ENCODE measurements around the gene MTRF1.

MTRF1 gene

DNA sequence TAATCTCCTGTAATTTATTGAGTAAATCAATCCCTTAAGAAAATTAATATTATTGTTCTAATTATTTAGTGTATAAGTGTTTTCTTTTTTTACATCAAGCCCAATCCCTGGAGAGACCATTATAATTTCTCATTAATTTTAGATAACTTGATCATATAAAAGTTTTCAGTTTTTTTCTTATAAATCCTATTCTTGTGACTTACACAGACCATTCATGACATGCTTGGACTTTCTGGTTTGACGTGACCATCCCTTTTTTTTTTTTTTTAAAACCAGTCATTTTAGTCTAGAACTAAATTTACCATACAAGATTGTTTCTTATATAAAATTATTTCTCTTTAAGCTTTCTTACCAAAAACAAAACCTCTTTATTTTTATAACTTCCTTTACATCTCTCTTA, 5.4 kb upstream of the MTRF1 start (continued):
- TF ChIP-seq, protein P1, sequence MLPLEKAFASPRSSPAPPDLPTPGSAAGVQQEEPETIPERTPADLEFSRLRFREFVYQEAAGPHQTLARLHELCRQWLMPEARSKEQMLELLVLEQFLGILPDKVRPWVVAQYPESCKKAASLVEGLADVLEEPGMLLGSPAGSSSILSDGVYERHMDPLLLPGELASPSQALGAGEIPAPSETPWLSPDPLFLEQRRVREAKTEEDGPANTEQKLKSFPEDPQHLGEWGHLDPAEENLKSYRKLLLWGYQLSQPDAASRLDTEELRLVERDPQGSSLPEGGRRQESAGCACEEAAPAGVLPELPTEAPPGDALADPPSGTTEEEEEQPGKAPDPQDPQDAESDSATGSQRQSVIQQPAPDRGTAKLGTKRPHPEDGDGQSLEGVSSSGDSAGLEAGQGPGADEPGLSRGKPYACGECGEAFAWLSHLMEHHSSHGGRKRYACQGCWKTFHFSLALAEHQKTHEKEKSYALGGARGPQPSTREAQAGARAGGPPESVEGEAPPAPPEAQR (tag by site-specific recombination; IDR thresholded peaks at IDR 0.05) = no peak
- TF ChIP-seq ZNF354C (tag by site-specific recombination; IDR thresholded peaks at IDR 0.05; ENCODE audit: borderline replicate concordance, low read depth) = no peak
- TF ChIP-seq ZNF843 (tag by site-specific recombination; IDR thresholded peaks at IDR 0.05) = no peak
- no peak for TF ChIP-seq ZNF530 (tag by site-specific recombination; IDR thresholded peaks at IDR 0.05; ENCODE audit: low read depth)
- TF ChIP-seq, protein P2, sequence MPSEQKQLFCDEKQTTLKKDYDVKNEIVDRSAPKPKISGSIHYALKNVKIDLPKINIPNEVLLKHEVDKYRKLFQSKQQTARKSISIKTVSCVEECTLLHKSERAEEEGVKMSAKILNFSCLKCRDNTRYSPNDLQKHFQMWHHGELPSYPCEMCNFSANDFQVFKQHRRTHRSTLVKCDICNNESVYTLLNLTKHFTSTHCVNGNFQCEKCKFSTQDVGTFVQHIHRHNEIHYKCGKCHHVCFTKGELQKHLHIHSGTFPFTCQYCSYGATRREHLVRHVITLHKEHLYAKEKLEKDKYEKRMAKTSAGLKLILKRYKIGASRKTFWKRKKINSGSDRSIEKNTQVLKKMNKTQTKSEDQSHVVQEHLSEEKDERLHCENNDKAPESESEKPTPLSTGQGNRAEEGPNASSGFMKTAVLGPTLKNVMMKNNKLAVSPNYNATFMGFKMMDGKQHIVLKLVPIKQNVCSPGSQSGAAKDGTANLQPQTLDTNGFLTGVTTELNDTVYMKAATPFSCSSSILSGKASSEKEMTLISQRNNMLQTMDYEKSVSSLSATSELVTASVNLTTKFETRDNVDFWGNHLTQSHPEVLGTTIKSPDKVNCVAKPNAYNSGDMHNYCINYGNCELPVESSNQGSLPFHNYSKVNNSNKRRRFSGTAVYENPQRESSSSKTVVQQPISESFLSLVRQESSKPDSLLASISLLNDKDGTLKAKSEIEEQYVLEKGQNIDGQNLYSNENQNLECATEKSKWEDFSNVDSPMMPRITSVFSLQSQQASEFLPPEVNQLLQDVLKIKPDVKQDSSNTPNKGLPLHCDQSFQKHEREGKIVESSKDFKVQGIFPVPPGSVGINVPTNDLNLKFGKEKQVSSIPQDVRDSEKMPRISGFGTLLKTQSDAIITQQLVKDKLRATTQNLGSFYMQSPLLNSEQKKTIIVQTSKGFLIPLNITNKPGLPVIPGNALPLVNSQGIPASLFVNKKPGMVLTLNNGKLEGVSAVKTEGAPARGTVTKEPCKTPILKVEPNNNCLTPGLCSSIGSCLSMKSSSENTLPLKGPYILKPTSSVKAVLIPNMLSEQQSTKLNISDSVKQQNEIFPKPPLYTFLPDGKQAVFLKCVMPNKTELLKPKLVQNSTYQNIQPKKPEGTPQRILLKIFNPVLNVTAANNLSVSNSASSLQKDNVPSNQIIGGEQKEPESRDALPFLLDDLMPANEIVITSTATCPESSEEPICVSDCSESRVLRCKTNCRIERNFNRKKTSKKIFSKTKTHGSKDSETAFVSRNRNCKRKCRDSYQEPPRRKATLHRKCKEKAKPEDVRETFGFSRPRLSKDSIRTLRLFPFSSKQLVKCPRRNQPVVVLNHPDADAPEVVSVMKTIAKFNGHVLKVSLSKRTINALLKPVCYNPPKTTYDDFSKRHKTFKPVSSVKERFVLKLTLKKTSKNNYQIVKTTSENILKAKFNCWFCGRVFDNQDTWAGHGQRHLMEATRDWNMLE (tag by site-specific recombination; conservative IDR thresholded peaks at IDR 0.05; ENCODE audit: low read depth) = peak; percentile 62
- no peak for TF ChIP-seq ZNF24 (tag by site-specific recombination; IDR thresholded peaks at IDR 0.05)
- TF ChIP-seq ZBTB7A (tag by site-specific recombination; IDR thresholded peaks at IDR 0.05; ENCODE audit: low read depth) = no peak
- no peak for TF ChIP-seq ZNF560 (tag by site-specific recombination; IDR thresholded peaks at IDR 0.05; ENCODE audit: borderline replicate concordance)
- TF ChIP-seq WT1 (tag by site-specific recombination; IDR thresholded peaks at IDR 0.05) = no peak
- no peak for TF ChIP-seq FEZF1 (tag by site-specific recombination; IDR thresholded peaks at IDR 0.05)
- TF ChIP-seq ZNF529 (tag by site-specific recombination; IDR thresholded peaks at IDR 0.05; ENCODE audit: insufficient replicate concordance) = peak; percentile 40
- no peak for TF ChIP-seq ZNF785 (tag by site-specific recombination; IDR thresholded peaks at IDR 0.05)
- no peak for TF ChIP-seq ZNF521 (tag by site-specific recombination; IDR thresholded peaks at IDR 0.05)
- TF ChIP-seq ZBTB17 (tag by site-specific recombination; IDR thresholded peaks at IDR 0.05) = no peak
- no peak for TF ChIP-seq ZNF19 (tag by site-specific recombination; IDR thresholded peaks at IDR 0.05; ENCODE audit: low read depth)
- peak; percentile 75 for TF ChIP-seq ZNF558 (tag by site-specific recombination; IDR thresholded peaks at IDR 0.05)
- peak; percentile 98 for TF ChIP-seq SETDB1 (IDR thresholded peaks at IDR 0.05; ENCODE audit: insufficient read length, low read length)

DNA sequence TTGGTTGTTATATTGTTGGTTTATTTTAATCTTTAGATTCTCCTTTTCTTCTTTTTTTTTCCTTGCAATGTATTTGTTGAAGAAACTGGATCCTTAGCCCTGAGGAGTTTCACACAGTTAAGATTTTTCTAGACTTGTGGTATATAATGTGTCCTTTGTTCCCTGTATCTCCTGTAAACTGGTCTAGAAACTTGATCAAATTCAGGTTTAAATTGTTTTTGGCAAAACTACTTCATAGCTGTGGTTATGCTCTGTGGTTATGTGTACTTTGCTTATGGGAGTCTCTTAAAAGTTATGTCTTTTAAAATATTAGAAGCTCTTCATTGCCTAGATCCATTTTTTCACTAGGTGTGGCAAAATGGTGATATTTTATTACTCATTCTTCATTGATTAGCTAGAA, 3.7 kb upstream of the MTRF1 start:
- no peak overlapping the region for H3K27ac ChIP-seq (ENCODE audit: extremely low read depth, low read depth, low read length)
- TF ChIP-seq ZNF530 (tag by site-specific recombination; IDR thresholded peaks at IDR 0.05; ENCODE audit: low read depth) = no peak
- TF ChIP-seq, protein P3, sequence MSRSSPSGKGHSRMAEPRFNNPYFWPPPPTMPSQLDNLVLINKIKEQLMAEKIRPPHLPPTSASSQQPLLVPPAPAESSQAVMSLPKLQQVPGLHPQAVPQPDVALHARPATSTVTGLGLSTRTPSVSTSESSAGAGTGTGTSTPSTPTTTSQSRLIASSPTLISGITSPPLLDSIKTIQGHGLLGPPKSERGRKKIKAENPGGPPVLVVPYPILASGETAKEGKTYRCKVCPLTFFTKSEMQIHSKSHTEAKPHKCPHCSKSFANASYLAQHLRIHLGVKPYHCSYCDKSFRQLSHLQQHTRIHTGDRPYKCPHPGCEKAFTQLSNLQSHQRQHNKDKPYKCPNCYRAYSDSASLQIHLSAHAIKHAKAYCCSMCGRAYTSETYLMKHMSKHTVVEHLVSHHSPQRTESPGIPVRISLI (tag by site-specific recombination; IDR thresholded peaks at IDR 0.05) = no peak
- H3K9me3 ChIP-seq (ENCODE audit: control insufficient read depth, insufficient read depth, low read depth, low read length) = no peaks in the 10 kb centered on the region
- no peaks in the 10 kb centered on the region for H3K36me3 ChIP-seq (ENCODE audit: control insufficient read depth in 2 of 2, insufficient read depth in 1 of 2, low read length in 2 of 2)
- ChIA-PET POLR2A (no interaction called here), CTCF (interaction anchor here (0.7 kb wide), 1 partner anchor 868 kb away, joined by 3 read pairs; no protein-coding TSS in a partner anchor)
- no peaks in the 10 kb centered on the region for H3K4me1 ChIP-seq (ENCODE audit: control insufficient read depth, insufficient read depth, low read length)
- H3K4me3 ChIP-seq (ENCODE audit: low read depth, low read length) = no peak overlapping the region

All from HEK293 (cell line).